GM12892 (cell line): ENCODE measurements around the gene DLGAP1.

ENCODE experiments used
- POLR2A ChIP-seq: IDR thresholded peaks from 2 replicates; pipeline ENCODE4 v1.6.1; 2011; ENCODE audit warnings: low read depth, low read length, control low read depth
- POLR2AphosphoS5 ChIP-seq: IDR thresholded peaks from 2 replicates; pipeline ENCODE4 v1.6.1; 2011; ENCODE audit warnings: low read depth, low read length, control low read depth

- TF ChIP-seq POLR2A (no peak), POLR2AphosphoS5 (no peak)
Observed at GRCh38 chr18:3502650-3503049, 952.5 kb downstream of the DLGAP1 start.
